Panc1 (cell line): ENCODE results near the gene BCL2L1.

Experiments used
- CTCF ChIP-seq: fragments of 450-650 bp; IDR thresholded peaks from 2 replicates; pipeline ENCODE4 v1.5.1; 2017; ENCODE audit warnings: mild to moderate bottlenecking
- REST ChIP-seq, 2 experiments: IDR thresholded peaks; 2 replicates each; pipeline ENCODE4 v1.6.1; 2011 to 2012; ENCODE audit warnings: low read depth in 2 of 2, control low read depth in 1 of 2, low read length in 1 of 2, mild to moderate bottlenecking in 1 of 2, moderate library complexity in 1 of 2; ENCODE audit not compliant: insufficient read depth in 1 of 2
- TCF7L2 ChIP-seq: IDR thresholded peaks from 2 replicates; pipeline ENCODE4 v1.6.1; 2011; ENCODE audit warnings: mild to moderate bottlenecking, low read depth, low read length, inconsistent platforms

DNA sequence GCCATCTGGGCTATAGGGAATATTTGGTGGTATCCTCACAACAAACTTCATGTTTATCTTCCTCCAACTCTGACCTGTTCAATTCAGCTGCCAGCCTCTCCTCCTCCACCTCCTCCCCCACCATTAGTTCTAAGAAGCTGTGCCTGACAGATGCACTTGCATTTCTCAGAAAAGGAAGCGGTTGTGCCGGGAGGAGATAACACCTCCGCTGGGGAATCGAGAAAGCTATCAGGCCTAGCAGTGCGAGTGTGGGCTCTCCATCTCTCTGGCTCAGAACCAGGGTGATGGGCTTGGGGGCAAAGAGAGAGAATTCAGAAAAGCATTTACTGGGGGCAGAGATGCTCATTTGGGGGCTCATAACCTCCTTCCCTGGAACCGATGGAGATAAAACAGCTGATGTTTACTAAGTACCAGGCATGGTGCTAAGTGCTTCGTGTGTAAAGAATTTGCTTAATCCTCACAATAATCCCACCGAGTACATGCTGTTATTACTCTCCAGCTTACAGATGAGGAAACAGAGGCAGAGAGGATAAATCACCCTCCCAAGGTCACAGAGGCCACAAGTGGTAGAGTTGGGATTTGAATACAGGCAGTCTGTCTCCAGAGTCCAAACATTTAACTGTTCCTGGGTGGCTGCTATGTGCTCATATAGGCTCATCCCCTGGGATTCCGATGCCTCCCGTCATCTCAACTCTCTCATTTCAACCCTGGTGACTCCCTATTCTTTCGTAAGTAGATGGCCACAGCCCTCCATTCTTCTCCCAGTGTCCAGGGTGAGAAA, 46.6 kb downstream of the BCL2L1 start:
- TF ChIP-seq TCF7L2, result no peak
- no peak for TF ChIP-seq CTCF
- no peak for TF ChIP-seq REST (IDR thresholded peaks at IDR 0.05; ENCODE audit: insufficient read depth in 1 of 2, low read depth in 2 of 2, low read length in 1 of 2)
